ENCODE measurements around the gene TSPAN5.

TSPAN5 gene

DNA sequence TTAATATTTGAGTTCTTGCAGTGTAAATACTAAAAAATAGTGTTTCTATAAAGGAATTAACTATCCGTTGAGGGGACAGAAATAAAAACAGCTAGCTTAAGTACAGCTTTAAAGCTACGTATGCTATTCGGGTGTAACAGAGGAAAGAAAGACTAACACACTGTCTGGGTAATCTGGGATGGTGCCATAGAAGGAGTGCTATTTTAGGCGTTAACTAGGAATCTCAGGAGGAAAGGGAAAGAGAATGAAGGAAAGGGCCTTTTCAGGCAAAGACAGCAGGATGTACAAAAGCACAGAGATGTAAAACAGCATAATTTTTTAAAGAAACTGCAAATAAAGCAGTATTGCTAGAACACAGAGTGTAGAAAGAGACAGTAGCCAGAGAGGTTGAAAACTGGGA, 235.4 kb downstream of the TSPAN5 start:
- no peak for DNase-seq

DNA sequence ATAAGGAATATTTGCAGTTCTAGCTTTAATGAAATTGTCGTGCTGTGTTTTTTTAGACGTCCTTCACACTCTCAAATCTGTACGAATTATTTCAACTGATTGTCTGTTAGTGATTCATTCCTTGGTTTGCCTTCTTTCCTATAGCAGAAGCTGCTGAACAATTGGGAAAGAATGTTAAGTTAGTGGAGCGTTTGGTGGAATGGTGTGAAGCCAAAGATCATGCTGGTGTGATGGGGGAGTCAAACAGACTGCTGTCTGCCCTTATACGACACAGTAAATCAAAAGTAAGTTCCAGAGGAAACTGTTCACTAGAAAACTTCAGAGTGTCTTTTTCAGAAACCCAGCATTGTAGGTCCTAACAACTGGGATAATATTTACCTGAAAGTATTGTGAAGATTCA, 237.3 kb downstream of the TSPAN5 start:
- no peak for DNase-seq

Data from activated T-cell treated with anti-CD3 and anti-CD28 coated beads, Interleukin-2, amount 50 U/mL, for 1 hour (primary cell).